Activated CD8-positive, alpha-beta memory T cell treated with anti-CD3 and anti-CD28 coated beads for 36 hours (primary cell): ENCODE results near the gene TOR4A. TPM values are rescaled to one million over a fixed set of nuclear protein-coding genes. Genes with fewer than 3 reads are reported as not detected.

ENCODE experiments used
- CTCF ChIA-PET: fragments of 350-600 bp; sonication (Branson Sonifier 250); formaldehyde crosslinking; loops from one replicate; lab custom pipeline; 2021; ENCODE audit warnings: antibody characterized with exemption; lab: Charles Lee
- POLR2A ChIA-PET: fragments of 350-600 bp; sonication (Branson Sonifier 250); formaldehyde crosslinking; loops from one replicate; lab custom pipeline; 2021; ENCODE audit warnings: antibody characterized with exemption; lab: Charles Lee
- total RNA-seq, 2 experiments: library from RNA; stranded (reverse); gene quantifications; one replicate each; pipeline ENCODE4 v1.2.3, GENCODE V29; 2021

The TOR4A gene
- total RNA-seq, 2 experiments from 2014 or later, result 4.8 TPM

DNA sequence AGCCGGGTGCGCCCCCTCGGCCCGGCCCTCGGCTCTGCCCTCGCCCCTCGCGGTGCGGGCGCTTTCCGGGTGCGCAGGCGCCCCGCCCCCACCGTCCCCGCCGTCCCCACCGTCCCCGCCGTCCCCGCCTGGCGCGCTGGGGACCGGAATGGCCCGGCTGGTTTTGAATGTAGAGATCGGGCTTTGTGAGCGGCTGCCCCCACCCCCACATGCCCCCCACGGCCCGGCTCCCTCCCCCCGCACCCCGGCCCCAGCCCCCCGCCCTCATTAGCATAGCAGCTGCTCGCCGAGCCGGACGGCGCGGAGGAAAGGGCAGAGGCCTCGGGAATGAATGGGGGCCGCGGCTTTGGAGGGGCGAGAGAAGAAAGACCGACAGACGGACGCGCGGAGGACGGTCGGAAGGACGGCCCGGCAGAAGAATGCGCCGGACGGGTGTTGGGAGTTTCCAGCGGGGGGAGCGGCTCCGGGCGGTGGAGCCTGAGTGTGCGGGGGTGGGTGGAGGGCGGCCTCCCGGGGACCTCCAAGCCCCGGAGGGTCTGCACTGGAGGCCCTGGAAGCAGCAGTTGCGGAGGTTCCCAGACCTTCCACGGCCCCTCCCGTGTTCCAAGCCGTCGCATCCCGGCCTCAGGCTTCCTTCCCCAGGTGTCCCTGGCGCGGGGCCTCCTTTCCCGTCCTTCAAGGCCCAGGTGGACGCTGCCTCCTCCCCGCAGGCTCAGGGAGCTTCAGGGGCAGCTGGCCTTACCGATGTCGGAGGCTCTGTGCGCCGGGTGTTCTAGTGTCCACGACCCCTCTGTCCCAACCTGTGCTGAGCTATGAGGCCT lies 18.5 kb downstream of the TOR4A start:
- CTCF ChIA-PET, result interaction anchor here (0.9 kb wide), 1 partner anchor 28 kb away, joined by 3 read pairs; no protein-coding TSS in a partner anchor
- POLR2A ChIA-PET, result interaction anchor here (0.6 kb wide), 1 partner anchor 119 kb away, joined by 8 read pairs; no protein-coding TSS in a partner anchor

DNA sequence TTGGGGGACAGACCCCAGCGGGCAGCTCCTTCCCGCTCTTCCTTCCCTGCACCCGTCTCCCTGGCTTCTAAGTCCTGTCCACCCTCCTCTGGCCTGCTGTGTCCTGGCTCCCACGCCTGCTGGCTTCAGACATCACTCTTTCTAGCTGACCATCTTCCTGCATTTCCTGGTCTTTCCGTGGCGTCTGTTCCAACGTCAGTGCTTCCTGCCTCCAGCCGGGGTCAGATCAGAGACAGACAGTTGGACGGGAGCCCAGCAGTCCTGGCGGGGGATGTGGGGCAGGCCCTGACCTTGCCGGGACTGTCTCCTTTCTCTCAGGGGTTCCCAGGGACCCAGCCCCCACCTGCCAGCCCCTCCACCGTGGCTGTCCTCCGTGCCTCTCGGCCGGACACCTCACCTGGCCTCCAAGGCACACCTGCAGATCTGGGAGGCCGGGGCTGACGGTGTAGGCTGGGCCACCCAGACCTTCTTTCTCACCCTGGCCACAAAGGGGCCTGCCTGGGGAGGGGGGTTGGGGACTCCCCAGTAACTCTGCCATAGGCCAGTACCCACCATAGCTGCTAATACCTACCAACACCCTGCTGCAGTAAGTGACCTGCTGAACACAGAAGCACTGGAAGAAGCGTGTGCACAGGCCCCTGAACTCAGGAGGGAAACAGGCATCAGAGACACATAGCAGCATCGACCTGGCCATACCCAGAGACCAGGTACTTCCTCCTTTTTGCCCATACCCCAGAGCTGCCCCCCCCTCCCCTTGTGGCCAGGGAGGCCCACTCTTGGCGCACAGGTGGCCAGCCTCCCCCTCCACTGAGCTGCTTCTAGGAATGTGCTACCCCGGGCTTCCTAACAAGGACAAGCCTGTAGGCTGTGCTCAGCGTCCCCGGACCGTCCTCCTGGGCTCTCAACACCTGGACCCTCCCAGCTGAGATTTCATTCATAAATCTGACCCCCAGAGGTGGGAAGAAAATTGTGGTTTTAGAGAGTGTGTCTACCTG lies 19.4 kb downstream of the TOR4A start:
- ChIA-PET CTCF (interaction anchor here (0.9 to 1.6 kb wide), 2 partner anchors 28 to 111 kb away, joined by 3 to 4 read pairs; no protein-coding TSS in a partner anchor), POLR2A (interaction anchor here (0.6 kb wide), 1 partner anchor 13 kb away, joined by 5 read pairs; no protein-coding TSS in a partner anchor)

DNA sequence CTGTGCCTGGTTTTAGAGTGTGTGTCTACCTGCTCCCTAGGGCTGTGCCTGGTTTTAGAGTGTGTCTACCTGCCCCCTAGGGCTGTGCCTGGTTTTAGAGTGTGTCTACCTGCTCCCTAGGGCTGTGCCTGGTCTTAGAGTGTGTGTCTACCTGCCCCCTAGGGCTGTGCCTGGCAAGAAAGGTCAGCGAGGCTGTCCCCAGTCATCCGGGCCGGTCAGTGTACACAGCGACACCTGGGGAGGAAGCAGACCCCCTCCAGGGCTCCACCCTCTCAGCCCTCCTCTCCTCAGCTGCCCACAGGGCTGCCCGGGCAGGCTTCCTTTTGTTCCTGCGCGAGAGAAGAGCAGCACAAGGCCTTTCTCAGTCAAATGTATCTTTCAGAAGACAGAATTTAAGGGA lies 20.4 kb downstream of the TOR4A start:
- ChIA-PET CTCF (interaction anchor here (1.3 to 1.6 kb wide), 2 partner anchors 61 to 110 kb away, joined by 3 to 4 read pairs; no protein-coding TSS in a partner anchor), POLR2A (no interaction called here)

DNA sequence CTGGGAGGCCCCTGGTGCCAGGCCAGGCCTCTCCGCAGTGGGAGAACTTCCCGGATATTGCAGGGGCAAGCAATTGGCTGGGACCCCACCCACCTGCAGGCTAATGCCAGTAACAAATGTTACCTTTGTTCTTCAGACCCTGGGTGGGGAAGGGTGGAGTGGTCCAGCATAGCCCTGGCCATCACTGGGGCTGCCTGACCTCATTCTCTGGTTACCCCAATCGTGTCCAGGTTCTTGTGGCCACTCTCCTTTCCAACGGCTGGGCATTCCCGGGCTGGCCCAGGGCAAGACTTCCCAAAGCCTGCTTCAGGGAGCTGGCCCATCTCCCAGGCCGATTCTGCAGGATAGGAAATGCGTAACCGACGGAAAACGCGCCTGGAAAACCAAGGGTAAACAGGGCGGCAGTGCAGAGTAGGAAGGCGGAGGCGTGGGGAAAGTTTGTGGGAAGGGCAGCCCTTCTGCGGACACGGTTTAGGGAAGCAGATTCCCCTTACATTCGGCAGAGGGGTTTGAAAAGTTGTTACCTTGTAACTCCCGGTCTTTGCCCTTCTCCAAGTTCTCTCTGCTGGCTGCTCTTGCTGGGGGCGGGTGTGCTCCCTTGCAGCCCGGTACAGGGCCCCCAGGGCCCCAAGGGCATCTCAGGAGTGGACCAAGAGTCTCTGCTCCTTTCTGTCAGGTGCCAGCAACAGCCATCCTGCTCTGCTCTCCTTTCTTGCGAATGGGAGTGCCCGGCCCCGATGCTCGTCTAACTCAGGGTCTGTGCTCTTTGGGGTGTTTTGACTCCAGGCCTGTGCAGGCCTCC lies 21.1 kb downstream of the TOR4A start:
- CTCF ChIA-PET, result interaction anchor here (1.3 kb wide), 1 partner anchor 62 kb away, joined by 3 read pairs; no protein-coding TSS in a partner anchor
- POLR2A ChIA-PET, result no interaction called here

DNA sequence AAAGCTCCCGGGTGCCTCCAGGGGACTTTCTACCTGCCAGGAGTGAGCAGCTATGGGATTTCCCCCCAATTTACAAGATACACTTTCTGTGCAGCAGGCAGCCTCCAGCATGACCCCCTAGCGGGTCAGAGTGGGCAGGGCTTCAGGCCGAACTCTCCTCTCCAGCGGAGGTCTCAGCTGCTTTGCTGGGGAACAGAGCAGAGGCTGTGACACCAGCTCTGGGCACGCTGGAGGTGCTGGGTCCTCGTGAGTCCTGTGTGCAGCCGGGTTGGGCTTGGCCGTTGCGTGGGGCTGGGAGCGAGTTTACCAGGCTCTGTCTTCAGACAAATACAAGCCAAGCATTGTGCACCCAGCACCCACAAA lies 21.7 kb downstream of the TOR4A start:
- ChIA-PET CTCF (interaction anchor here (1.3 kb wide), 1 partner anchor 63 kb away, joined by 3 read pairs; no protein-coding TSS in a partner anchor), POLR2A (no interaction called here)

DNA sequence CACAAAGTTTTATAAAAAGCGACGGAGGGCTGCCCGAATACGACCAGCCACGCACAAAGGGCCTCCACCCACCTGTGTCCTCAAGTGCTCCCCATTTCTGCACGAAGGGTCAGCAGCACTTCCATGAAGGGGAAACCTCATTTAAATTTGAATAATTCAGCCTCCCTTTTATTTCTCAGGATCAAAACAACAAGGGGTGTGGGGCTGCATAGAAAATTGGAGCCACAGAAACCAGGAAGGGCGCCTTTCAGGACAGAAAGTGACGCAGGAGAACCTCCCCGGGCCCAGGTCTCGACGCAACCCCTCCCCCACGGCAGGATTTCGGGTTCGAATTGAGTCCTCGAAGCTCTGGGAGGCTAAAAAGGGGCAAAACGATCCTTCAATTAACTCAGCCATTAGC lies 22.4 kb downstream of the TOR4A start:
- ChIA-PET CTCF (no interaction called here), POLR2A (no interaction called here)

DNA sequence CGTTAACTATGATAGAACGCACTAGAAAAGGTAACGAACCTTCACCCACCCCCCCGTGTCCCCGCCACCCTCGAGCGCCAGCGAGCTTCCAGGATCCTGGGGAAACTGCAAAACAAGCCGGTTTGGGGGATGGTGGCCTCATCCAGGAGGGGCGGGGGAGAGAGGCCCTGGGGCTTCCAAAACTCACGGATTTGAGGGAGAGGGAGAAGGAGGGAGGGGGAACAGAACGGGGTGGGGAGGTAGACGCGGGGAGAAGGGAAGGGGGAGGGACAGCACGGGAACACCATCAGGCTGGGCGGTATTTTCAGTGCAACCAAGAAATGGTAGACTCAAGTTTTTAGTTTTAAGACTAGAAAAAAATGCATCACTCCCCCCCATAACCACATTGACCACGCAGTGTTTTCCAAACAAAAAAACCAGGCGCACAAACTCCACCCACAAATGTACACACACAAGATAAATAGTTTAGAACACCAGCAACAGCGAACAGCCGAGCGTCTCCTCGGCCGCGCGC lies 23.1 kb downstream of the TOR4A start:
- CTCF ChIA-PET, result no interaction called here
- POLR2A ChIA-PET, result no interaction called here

DNA sequence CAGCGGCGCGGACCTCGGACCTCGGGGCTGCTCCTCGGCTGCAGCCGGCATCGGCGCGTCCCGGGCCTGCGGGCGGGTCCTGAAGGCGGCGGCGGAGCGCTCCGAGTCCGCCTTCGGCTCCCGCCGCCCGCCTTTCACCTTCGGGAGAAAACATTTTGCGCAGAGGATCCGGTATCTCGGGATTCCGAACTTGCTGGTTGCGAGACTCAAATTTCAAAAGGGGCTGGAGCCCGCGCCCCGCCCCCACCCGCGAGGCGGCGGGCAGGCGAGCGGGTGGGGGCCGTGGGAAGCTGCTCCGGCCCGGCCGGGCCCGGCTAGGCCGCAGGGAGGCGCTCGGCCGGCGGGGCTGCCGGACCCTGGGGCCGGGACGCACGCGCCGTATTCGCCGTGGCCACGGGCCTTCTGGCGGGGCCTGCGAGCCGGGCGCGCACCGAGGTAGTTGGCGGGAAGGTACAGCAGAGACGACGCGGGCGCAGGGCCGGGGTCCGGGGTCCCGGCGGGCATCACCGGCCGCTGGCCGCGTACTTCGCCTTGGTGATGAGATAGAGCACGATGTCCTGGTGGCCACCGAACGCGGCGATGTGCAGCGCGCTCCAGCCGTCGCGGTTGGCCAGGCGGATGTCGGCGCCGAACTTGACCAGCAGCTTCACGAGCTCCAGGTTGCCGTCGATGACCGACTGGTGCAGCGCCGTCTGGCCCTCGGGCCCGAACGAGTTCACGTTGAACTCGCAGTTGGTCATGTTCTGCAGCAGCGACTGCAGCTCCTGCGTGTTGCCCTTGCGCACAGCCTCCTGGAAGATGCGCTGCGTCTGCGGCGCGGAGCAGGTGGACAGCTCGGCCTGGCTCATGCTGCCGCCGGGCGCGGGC lies 23.8 kb downstream of the TOR4A start:
- ChIA-PET POLR2A (interaction anchor here (0.6 kb wide), 1 partner anchor 16 kb away, joined by 4 read pairs; no protein-coding TSS in a partner anchor), CTCF (interaction anchor here (1.0 to 1.9 kb wide), 3 partner anchors 122 to 174 kb away, joined by 3 to 8 read pairs (median 4); partner anchors contain the start of genes EXD3 and NOXA1)

DNA sequence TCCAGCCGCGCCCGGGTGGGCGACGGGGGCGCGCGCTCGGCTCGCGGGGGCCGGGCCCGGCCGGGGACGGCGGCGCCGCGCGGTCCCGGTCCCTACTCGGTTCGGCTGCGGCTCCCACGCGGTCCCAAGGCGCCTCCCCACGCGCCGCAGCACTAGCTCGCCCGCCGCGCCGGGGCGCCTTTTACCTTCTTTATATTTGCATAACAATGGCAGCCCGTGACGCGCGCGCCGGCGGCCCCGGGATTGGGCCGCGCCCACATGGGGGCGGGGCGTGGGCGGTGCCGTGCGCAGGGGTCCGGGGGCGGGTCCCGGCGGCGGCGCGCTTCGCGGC lies 24.6 kb downstream of the TOR4A start, which contains the start of gene NRARP:
Gene NRARP, minus strand, starts transcription at position 154 of the 331 bp plus-strand sequence. CDS start 343 bp downstream, outside the sequence.
- POLR2A ChIA-PET, result interaction anchor here (0.6 kb wide), 1 partner anchor 17 kb away, joined by 4 read pairs; no protein-coding TSS in a partner anchor
- CTCF ChIA-PET, result interaction anchor here (1.0 to 1.9 kb wide), 3 partner anchors 121 to 174 kb away, joined by 3 to 8 read pairs (median 4); partner anchors contain the start of genes EXD3 and NOXA1

DNA sequence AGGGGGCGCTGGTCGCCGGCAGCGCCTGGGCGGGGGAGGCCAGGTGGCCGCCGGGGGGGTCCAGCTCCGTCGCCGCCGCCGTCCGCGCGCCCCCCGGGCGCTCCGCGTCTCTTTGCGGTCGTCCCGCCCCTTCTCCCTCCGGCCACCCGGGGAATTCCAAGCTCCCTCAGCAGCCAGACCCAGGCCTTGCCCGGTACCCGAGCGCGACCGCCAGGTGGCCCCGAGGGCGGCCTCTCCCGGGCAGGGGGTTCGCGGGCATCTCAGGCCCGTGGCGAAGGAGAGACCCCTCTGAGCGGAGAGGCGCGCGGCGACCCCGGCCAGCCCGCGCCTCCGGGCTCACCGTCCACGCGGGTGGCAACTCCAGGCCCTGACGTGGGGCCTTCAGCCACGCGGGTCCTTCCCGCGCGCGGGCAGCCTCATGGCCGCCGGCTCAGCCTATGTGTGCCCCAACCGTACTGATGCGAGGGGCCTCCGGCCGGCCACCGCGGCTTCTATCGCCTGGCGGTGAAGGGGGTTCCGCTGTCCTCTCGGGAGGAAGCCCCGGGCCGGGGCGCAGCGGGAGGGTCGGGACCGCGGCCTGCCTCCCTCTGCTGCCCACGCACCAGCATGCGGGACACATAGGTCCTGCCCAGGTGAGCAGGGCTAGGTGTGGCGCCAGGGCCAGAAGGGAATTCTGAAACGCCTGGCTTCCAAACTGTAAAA lies 25.1 kb downstream of the TOR4A start:
- POLR2A ChIA-PET, result no interaction called here
- CTCF ChIA-PET, result interaction anchor here (1.0 to 1.9 kb wide), 2 partner anchors 121 to 141 kb away, joined by 4 to 8 read pairs; partner anchors contain the start of genes EXD3 and NOXA1

DNA sequence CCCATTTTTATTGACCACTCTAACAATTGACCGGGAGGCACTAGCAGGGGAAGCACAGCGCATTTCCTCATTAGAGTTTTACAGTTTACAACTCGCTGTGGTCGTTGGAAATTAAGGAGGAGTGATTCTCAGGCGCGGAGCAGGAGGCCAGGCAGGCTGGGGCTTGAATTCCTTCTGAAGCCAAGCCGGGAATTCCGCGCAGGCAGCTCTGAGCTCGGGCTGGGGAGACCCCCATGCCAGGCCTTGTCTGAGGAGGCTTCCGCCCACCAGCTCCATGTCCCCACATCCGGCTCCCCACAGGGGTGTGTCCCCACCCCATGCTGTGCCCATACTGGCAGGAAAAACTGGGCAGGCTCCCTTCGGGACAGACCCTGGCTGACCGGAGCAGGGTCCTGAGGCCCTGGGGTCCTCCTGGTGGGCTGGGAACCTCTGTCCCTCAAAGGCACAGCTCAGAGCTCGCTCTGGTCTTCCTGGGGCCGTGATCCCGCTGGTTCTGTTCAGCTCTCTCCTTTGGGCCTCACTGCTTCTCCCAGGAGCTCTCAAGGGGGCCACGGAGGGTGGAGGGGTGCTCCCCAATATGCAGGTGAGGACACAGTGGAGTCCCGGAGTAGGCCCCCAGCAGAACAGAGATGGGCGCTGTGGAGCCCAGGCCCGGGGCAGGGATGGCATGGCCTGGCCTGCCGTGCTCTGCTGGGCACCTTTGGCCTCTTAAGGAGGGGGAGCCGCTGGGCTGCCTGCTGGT lies 25.8 kb downstream of the TOR4A start:
- CTCF ChIA-PET, result interaction anchor here (1.9 kb wide), 1 partner anchor 120 kb away, joined by 8 read pairs; the partner anchor contains the start of genes EXD3 and NOXA1
- POLR2A ChIA-PET, result no interaction called here

DNA sequence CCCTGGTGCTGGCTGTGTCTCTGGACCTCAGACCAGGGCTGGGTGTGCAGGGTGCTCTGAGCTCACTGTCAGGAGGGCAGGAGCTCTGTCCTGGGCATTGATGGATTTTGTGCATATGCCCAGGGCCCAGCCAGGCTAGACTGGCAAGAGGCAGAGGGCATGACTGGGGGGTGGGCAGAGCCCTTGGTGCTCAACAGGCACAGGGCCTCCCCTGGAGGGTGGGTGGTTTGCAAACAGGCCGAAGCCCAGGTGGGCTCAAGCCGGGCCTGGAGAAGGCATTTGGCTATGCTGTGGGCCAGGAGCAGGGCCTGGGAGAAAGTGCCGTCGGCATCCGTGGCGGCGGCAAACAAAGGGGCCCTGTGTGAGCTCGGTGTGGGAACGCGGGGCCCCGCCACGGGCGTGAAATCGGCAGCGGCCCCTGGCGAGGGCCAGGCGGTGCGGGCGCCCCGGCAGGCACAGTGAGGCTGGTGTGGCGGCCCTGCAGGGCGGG lies 26.4 kb downstream of the TOR4A start:
- ChIA-PET POLR2A (no interaction called here), CTCF (no interaction called here)

DNA sequence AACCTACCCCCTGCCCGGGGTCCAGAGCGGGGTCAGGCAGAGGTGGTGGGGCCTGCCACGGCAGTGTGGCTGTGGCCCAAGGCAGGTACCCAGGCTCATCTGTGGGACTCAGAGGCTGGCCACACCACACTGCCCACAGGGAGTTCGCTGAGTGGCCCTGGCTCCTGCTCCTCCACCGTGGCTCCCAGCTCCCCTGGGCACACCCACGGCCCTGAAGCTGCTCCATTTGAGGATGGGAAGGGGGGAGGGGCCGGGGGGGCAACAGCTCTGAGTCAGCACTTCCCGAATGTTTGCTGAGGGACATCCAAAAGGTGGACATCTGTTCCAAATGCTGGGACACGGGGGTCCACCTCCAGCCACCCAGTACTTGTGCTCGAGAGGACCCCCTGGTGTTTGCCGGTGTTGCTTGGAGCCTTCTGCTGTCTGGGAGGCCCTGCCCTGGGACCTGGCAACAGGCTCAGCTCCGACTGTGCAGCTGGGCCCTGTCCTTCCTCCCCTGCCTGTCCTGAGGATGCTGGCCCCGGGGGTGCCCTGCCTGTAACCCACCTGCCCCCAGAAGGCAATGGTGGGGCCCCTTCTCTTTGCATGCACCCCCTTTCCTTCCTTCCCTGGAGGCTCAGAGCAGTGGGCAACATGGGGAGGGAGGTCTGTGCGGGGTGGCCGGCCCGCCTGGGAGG lies 27.0 kb downstream of the TOR4A start:
- ChIA-PET POLR2A (no interaction called here), CTCF (no interaction called here)

DNA sequence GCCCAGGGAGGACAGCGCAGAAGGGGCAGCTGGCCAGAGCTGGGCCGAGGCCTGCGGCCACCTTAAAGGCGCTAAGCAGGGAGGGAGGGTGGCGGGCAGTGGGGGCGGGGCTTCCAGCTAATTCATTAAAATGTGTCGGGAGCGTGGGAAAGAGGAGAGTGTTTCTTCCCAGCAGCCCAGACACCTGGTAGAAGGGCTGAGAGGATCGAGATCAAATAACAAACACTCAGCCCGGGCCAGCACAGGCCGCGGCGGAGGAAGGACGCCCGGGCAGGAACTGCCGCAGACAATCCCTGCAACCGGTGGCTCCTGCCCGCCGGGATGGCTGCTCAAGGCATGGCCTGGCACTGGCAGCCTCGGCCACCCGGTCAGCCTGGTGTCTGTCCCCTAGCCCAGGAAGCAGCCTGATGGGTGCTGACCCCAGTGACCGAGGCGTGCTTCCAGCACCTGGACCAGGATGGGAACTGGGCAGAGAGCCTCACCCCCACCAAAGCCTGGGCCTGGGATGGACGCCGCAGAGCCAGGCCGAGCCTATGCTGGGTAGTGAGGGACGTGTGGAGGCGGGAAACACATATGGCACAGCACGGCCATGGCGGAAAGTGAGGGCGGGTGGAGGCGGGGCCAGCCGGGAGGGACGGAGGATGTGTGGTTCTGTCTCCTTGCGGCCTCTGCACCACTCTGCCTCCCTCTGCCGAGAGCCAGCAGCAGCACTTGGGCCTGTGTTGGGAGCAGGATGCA lies 27.7 kb downstream of the TOR4A start:
- ChIA-PET POLR2A (no interaction called here), CTCF (no interaction called here)

DNA sequence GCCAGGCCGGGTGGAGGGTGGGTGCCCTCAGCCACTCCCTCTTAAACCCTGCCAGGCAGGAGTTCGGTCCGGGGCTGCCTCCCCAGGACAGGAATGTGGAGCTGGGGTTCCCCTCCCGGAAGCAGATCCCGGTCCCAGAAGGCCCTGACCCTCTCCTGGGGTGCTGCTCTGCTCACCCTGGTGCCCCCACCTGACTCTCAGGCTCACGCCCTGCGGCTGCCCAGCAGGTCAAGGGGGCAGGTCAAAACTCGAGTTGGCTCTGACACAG lies 28.2 kb downstream of the TOR4A start:
- ChIA-PET POLR2A (no interaction called here), CTCF (no interaction called here)
